ENCODE results near the gene MACROD2.

GRCh38 chr20:14580418-14581074 lies 585.2 kb downstream of the MACROD2 start:
- TF ChIP-seq CTCF (conservative IDR thresholded peaks at IDR 0.05; ENCODE audit: low read depth in 2 of 2) (no peak), POLR2AphosphoS5 (IDR thresholded peaks at IDR 0.05; ENCODE audit: low read depth) (no peak), REST (IDR thresholded peaks at IDR 0.05; ENCODE audit: unreplicated experiment) (no peak), JUNB (IDR thresholded peaks at IDR 0.05; ENCODE audit: unreplicated experiment) (no peak), ETS1 (IDR thresholded peaks at IDR 0.05) (no peak), CREB1 (CRISPR knock-in tag; IDR thresholded peaks at IDR 0.05; ENCODE audit: low read depth) (no peak), EZH2 (IDR thresholded peaks at IDR 0.05; ENCODE audit: low read depth, unreplicated experiment) (no peak), NANOG (IDR thresholded peaks at IDR 0.05; ENCODE audit: borderline replicate concordance) (no peak), STAT1 (IDR thresholded peaks at IDR 0.05; ENCODE audit: unreplicated experiment) (no peak), EZH2phosphoT487 (IDR thresholded peaks at IDR 0.05; ENCODE audit: unreplicated experiment) (no peak), ZNF462 (CRISPR knock-in tag; IDR thresholded peaks at IDR 0.05) (no peak), ZNF331 (CRISPR knock-in tag; IDR thresholded peaks at IDR 0.05; ENCODE audit: low read depth) (no peak)

All from GM23338 (cell line).